HEK293 (cell line): ENCODE results near the gene TK2.

Source experiments
- BCL6B ChIP-seq: fragments of 450-650 bp; formaldehyde crosslinking; IDR thresholded peaks from 2 replicates; pipeline ENCODE4 v1.5.1; 2017; ENCODE audit warnings: missing biosample characterization, missing genetic modification characterization
- FEZF1 ChIP-seq: fragments of 450-650 bp; formaldehyde crosslinking; IDR thresholded peaks from 2 replicates; pipeline ENCODE4 v1.5.1; 2016; ENCODE audit warnings: missing biosample characterization, missing genetic modification characterization
- HIC1 ChIP-seq: fragments of 450-650 bp; formaldehyde crosslinking; IDR thresholded peaks from 2 replicates; pipeline ENCODE4 v1.5.1; 2016; ENCODE audit warnings: missing biosample characterization, missing genetic modification characterization
- HOXA7 ChIP-seq: sonication (generic); formaldehyde crosslinking; IDR thresholded peaks from 2 replicates; pipeline ENCODE4 v1.8.1; 2022; ENCODE audit warnings: missing genetic modification reagents, borderline replicate concordance
- IKZF3 ChIP-seq: fragments of 450-650 bp; IDR thresholded peaks from 2 replicates; pipeline ENCODE4 v1.5.0; 2018; ENCODE audit warnings: missing biosample characterization, mild to moderate bottlenecking, missing genetic modification characterization, moderate library complexity
- KLF8 ChIP-seq: fragments of 450-650 bp; formaldehyde crosslinking; IDR thresholded peaks from 2 replicates; pipeline ENCODE4 v1.5.1; 2016; ENCODE audit warnings: missing biosample characterization, missing genetic modification characterization
- OSR2 ChIP-seq: fragments of 450-650 bp; formaldehyde crosslinking; IDR thresholded peaks from 2 replicates; pipeline ENCODE4 v1.5.1; 2016; ENCODE audit warnings: missing biosample characterization, missing genetic modification characterization
- RBAK ChIP-seq: fragments of 450-650 bp; formaldehyde crosslinking; IDR thresholded peaks from 2 replicates; pipeline ENCODE4 v1.5.1; 2016; ENCODE audit warnings: missing biosample characterization, missing genetic modification characterization
- SP2 ChIP-seq: fragments of 450-650 bp; formaldehyde crosslinking; IDR thresholded peaks from 2 replicates; pipeline ENCODE4 v1.5.1; 2016; ENCODE audit warnings: missing biosample characterization, missing genetic modification characterization
- TCF7L2 ChIP-seq: IDR thresholded peaks from 2 replicates; pipeline ENCODE4 v1.6.1; 2011; ENCODE audit warnings: low read depth, mild to moderate bottlenecking, inconsistent platforms, low read length, moderate library complexity, borderline replicate concordance
- TRIM28 ChIP-seq: IDR thresholded peaks from 2 replicates; pipeline ENCODE4 v1.6.1; 2011; ENCODE audit warnings: low read length, control low read depth, borderline replicate concordance
- YY1 ChIP-seq: fragments of 450-650 bp; formaldehyde crosslinking; IDR thresholded peaks from 2 replicates; pipeline ENCODE4 v1.5.1; 2018; ENCODE audit warnings: missing biosample characterization, missing genetic modification characterization
- YY2 ChIP-seq: fragments of 450-650 bp; formaldehyde crosslinking; IDR thresholded peaks from 2 replicates; pipeline ENCODE4 v1.5.1; 2016; ENCODE audit warnings: missing biosample characterization, missing genetic modification characterization
- ZBTB17 ChIP-seq: fragments of 450-650 bp; formaldehyde crosslinking; IDR thresholded peaks from 2 replicates; pipeline ENCODE4 v1.5.1; 2016; ENCODE audit warnings: missing biosample characterization, missing genetic modification characterization
- ZBTB26 ChIP-seq: fragments of 450-650 bp; formaldehyde crosslinking; optimal IDR thresholded peaks from 2 replicates; pipeline ENCODE3; 2016; ENCODE audit warnings: missing biosample characterization, mild to moderate bottlenecking, missing genetic modification characterization
- ZBTB6 ChIP-seq: fragments of 450-650 bp; formaldehyde crosslinking; IDR thresholded peaks from 2 replicates; pipeline ENCODE4 v1.5.1; 2017; ENCODE audit warnings: missing biosample characterization, missing genetic modification characterization
- ZEB2 ChIP-seq: fragments of 450-650 bp; formaldehyde crosslinking; IDR thresholded peaks from 2 replicates; pipeline ENCODE4 v1.5.1; 2016; ENCODE audit warnings: missing biosample characterization, missing genetic modification characterization
- ZFHX2 ChIP-seq: fragments of 450-650 bp; formaldehyde crosslinking; conservative IDR thresholded peaks from 2 replicates; pipeline ENCODE4 v1.5.1; 2016; ENCODE audit warnings: missing biosample characterization, missing genetic modification characterization
- ZFP41 ChIP-seq: fragments of 450-650 bp; formaldehyde crosslinking; IDR thresholded peaks from 2 replicates; pipeline ENCODE4 v1.5.1; 2016; ENCODE audit warnings: missing biosample characterization, missing genetic modification characterization, borderline replicate concordance
- ZNF112 ChIP-seq: fragments of 450-650 bp; formaldehyde crosslinking; IDR thresholded peaks from 2 replicates; pipeline ENCODE4 v1.5.0; 2017; ENCODE audit warnings: missing biosample characterization, missing genetic modification characterization
- ZNF155 ChIP-seq: fragments of 450-650 bp; formaldehyde crosslinking; IDR thresholded peaks from 2 replicates; pipeline ENCODE4 v1.5.1; 2016; ENCODE audit warnings: missing biosample characterization, missing genetic modification characterization
- ZNF223 ChIP-seq: fragments of 450-650 bp; formaldehyde crosslinking; IDR thresholded peaks from 2 replicates; pipeline ENCODE4 v1.5.1; 2016; ENCODE audit warnings: missing biosample characterization, missing genetic modification characterization
- ZNF266 ChIP-seq: fragments of 450-650 bp; formaldehyde crosslinking; IDR thresholded peaks from 2 replicates; pipeline ENCODE4 v1.5.1; 2016; ENCODE audit warnings: missing biosample characterization, missing genetic modification characterization, low read depth
- ZNF280C ChIP-seq: fragments of 450-650 bp; formaldehyde crosslinking; IDR thresholded peaks from 2 replicates; pipeline ENCODE4 v1.5.1; 2016; ENCODE audit warnings: missing biosample characterization, missing genetic modification characterization
- ZNF404 ChIP-seq: fragments of 450-650 bp; formaldehyde crosslinking; IDR thresholded peaks from 2 replicates; pipeline ENCODE4 v1.5.1; 2017; ENCODE audit warnings: missing biosample characterization, missing genetic modification characterization
- ZNF529 ChIP-seq: fragments of 450-650 bp; formaldehyde crosslinking; IDR thresholded peaks from 2 replicates; pipeline ENCODE4 v1.5.1; 2017; ENCODE audit warnings: missing genetic modification characterization, missing biosample characterization; ENCODE audit not compliant: insufficient replicate concordance
- ZNF626 ChIP-seq: fragments of 450-650 bp; sonication (Bioruptor Pico); formaldehyde crosslinking; IDR thresholded peaks from 2 replicates; pipeline ENCODE4 v1.5.1; 2018; ENCODE audit warnings: missing biosample characterization, missing genetic modification characterization, inconsistent platforms
- ZNF639 ChIP-seq: fragments of 450-650 bp; formaldehyde crosslinking; IDR thresholded peaks from 2 replicates; pipeline ENCODE4 v1.5.1; 2016; ENCODE audit warnings: missing biosample characterization, missing genetic modification characterization
- ZNF660 ChIP-seq: fragments of 450-650 bp; IDR thresholded peaks from 2 replicates; pipeline ENCODE4 v1.5.1; 2018; ENCODE audit warnings: missing biosample characterization, mild to moderate bottlenecking, missing genetic modification characterization
- ZNF677 ChIP-seq: fragments of 450-650 bp; IDR thresholded peaks from 2 replicates; pipeline ENCODE4 v1.5.0; 2018; ENCODE audit warnings: missing biosample characterization, mild to moderate bottlenecking, missing genetic modification characterization, moderate library complexity
- ZNF768 ChIP-seq: fragments of 450-650 bp; formaldehyde crosslinking; IDR thresholded peaks from 2 replicates; pipeline ENCODE4 v1.5.1; 2018; ENCODE audit warnings: missing biosample characterization, mild to moderate bottlenecking, missing genetic modification characterization
- ZSCAN16 ChIP-seq: fragments of 450-650 bp; formaldehyde crosslinking; IDR thresholded peaks from 2 replicates; pipeline ENCODE4 v1.5.1; 2016; ENCODE audit warnings: missing biosample characterization, missing genetic modification characterization

Gene TK2

GRCh38 chr16:66549284-66550131 is at the start of gene TK2 (continued):
- TF ChIP-seq ZNF155: no peak
- peak; percentile 82 for TF ChIP-seq SP2 (tag by site-specific recombination)
- TF ChIP-seq ZNF266 (tag by site-specific recombination): no peak
- no peak for TF ChIP-seq BCL6B (tag by site-specific recombination)
- no peak for TF ChIP-seq ZSCAN16 (tag by site-specific recombination)
- no peak for TF ChIP-seq ZNF626
- TF ChIP-seq YY2: 0 out of 2 replicates have a peak, but pooled peaks have one; percentile 38
- TF ChIP-seq ZNF639 (tag by site-specific recombination): no peak
- TF ChIP-seq ZNF280C (tag by site-specific recombination): no peak
- no peak for TF ChIP-seq ZNF404 (tag by site-specific recombination)
- no peak for TF ChIP-seq ZFP41 (tag by site-specific recombination)
- no peak for TF ChIP-seq IKZF3 (tag by site-specific recombination)
- TF ChIP-seq HIC1: peak; percentile 45; the same call in 1 of the 2 replicates
- TF ChIP-seq ZNF768 (tag by site-specific recombination): no peak
- no peak for TF ChIP-seq ZNF677
- TF ChIP-seq KLF8 (tag by site-specific recombination): no peak
- TF ChIP-seq TRIM28: no peak
- peak; percentile 82 for TF ChIP-seq ZFHX2
- peak; percentile 14; the same call in 1 of the 2 replicates for TF ChIP-seq ZEB2 (tag by site-specific recombination)
- TF ChIP-seq RBAK (tag by site-specific recombination): no peak
- TF ChIP-seq ZBTB6 (tag by site-specific recombination): no peak; the same call in 1 of the 2 replicates
- no peak for TF ChIP-seq TCF7L2
- no peak for TF ChIP-seq ZNF112 (tag by site-specific recombination)
- no peak for TF ChIP-seq ZNF529 (tag by site-specific recombination)
- peak; percentile 85 for TF ChIP-seq ZBTB26 (tag by site-specific recombination)
- no peak for TF ChIP-seq ZNF223 (tag by site-specific recombination)
- TF ChIP-seq HOXA7: no peak
- TF ChIP-seq ZBTB17 (tag by site-specific recombination): no peak
- no peak for TF ChIP-seq OSR2 (tag by site-specific recombination)
- peak; percentile 94 for TF ChIP-seq ZNF660 (tag by site-specific recombination)
- peak; percentile 36; the same call in 1 of the 2 replicates for TF ChIP-seq YY1 (tag by site-specific recombination)
- TF ChIP-seq FEZF1: no peak
- TF ChIP-seq, all 188 proteins: peak for 40
